ENCODE results near the gene SEC11A.
"Not testable (repeated sequence)": the region's sequence is repeated elsewhere in the genome, so short reads cannot be mapped to it uniquely, and the experiment has no call there.

The SEC11A gene

GRCh38 chr15:84747416-84748273 is 31.7 kb upstream of the SEC11A start:
- Mint-ChIP-seq H3K4me1 (peaks cover 60% of the 10 kb centered on the region), H3K9me3 (no peaks in the 10 kb centered on the region), H3K27ac (peak overlapping the region; percentile 90), H3K4me3 (peak overlapping the region; percentile 95), H3K27me3 (ENCODE audit: low read depth, poor library complexity) (peaks cover 3% of the 10 kb centered on the region), H3K36me3 (ENCODE audit: low read depth) (no peaks in the 10 kb centered on the region)
- peak; percentile 71 for DNase-seq
- TF ChIP-seq CTCF (IDR thresholded peaks at IDR 0.05): no peak

- TF ChIP-seq CTCF (IDR thresholded peaks at IDR 0.05): no peak
- no peaks in the 10 kb centered on the region for H3K27me3 Mint-ChIP-seq (ENCODE audit: low read depth, poor library complexity)
- H3K4me3 Mint-ChIP-seq: no peak overlapping the region
- peaks cover 19% of the 10 kb centered on the region for H3K4me1 Mint-ChIP-seq
- DNase-seq: no peak
- no peaks in the 10 kb centered on the region for H3K9me3 Mint-ChIP-seq
- no peaks in the 10 kb centered on the region for H3K36me3 Mint-ChIP-seq (ENCODE audit: low read depth)
- no peak overlapping the region for H3K27ac Mint-ChIP-seq
Observed at GRCh38 chr15:84741121-84741520, 25.2 kb upstream of the SEC11A start.

- no peak for DNase-seq
- H3K4me1 Mint-ChIP-seq: peaks cover 18% of the 10 kb centered on the region
- no peak overlapping the region for H3K27ac Mint-ChIP-seq
Observed at GRCh38 chr15:84740691-84741090, 24.8 kb upstream of the SEC11A start.

GRCh38 chr15:84737005-84737404 is 21.1 kb upstream of the SEC11A start:
- Mint-ChIP-seq H3K4me3 (no peak overlapping the region), H3K9me3 (no peaks in the 10 kb centered on the region), H3K36me3 (ENCODE audit: low read depth) (no peaks in the 10 kb centered on the region), H3K4me1 (peaks cover 32% of the 10 kb centered on the region), H3K27me3 (ENCODE audit: low read depth, poor library complexity) (no peaks in the 10 kb centered on the region), H3K27ac (no peak overlapping the region)
- no peak for DNase-seq
- TF ChIP-seq CTCF (IDR thresholded peaks at IDR 0.05): no peak

More at GRCh38 chr15:84740691-84741090, 24.8 kb upstream of the SEC11A start:
- Mint-ChIP-seq H3K9me3 (no peaks in the 10 kb centered on the region), H3K36me3 (ENCODE audit: low read depth) (no peaks in the 10 kb centered on the region), H3K4me3 (no peak overlapping the region), H3K27me3 (ENCODE audit: low read depth, poor library complexity) (no peaks in the 10 kb centered on the region)
- TF ChIP-seq CTCF (IDR thresholded peaks at IDR 0.05): no peak

- Mint-ChIP-seq H3K9me3 (no peaks in the 10 kb centered on the region), H3K36me3 (ENCODE audit: low read depth) (no peaks in the 10 kb centered on the region), H3K27ac (no peak overlapping the region), H3K4me3 (no peak overlapping the region), H3K27me3 (ENCODE audit: low read depth, poor library complexity) (no peaks in the 10 kb centered on the region), H3K4me1 (peaks cover 32% of the 10 kb centered on the region)
- DNase-seq: no peak
- TF ChIP-seq CTCF (IDR thresholded peaks at IDR 0.05): no peak
Observed at GRCh38 chr15:84736375-84736774, 20.4 kb upstream of the SEC11A start.

- Mint-ChIP-seq H3K27ac (peak overlapping the region; percentile 14), H3K4me3 (peak overlapping the region; percentile 54)
Observed at GRCh38 chr15:84735480-84736061, 19.6 kb upstream of the SEC11A start.

More at GRCh38 chr15:84735480-84736061, 19.6 kb upstream of the SEC11A start:
- not testable (repeated sequence) for H3K36me3 Mint-ChIP-seq (ENCODE audit: low read depth); DNase-seq; H3K9me3 Mint-ChIP-seq; H3K27me3 Mint-ChIP-seq (ENCODE audit: low read depth, poor library complexity)
- peaks cover 32% of the 10 kb centered on the region for H3K4me1 Mint-ChIP-seq

Data from nephron progenitor cell (in vitro differentiated cells).